AG09309 (cell line): ENCODE data around the gene TBL1XR1.

Experiments
- DNase-seq: peaks from one replicate; pipeline ENCODE4 v3.0.0-alpha.2; 2010; ENCODE audit warnings: low read depth
- H3K4me3 ChIP-seq: 2 replicates; pipeline ENCODE4 v1.5.1; 2011; ENCODE audit warnings: mild to moderate bottlenecking, low read depth, low read length, moderate library complexity; ENCODE audit not compliant: control insufficient read depth
- TF ChIP-seq, protein P1 (sequence below): IDR thresholded peaks from 2 replicates; pipeline ENCODE4 v1.5.1; 2011; ENCODE audit warnings: mild to moderate bottlenecking, low read depth, low read length, inconsistent platforms; ENCODE audit not compliant: insufficient read depth, control insufficient read depth; ENCODE audit errors: missing control alignments

TBL1XR1 gene

GRCh38 chr3:177104299-177104992 is 92.8 kb downstream of the TBL1XR1 start:
- TF ChIP-seq, protein P1, sequence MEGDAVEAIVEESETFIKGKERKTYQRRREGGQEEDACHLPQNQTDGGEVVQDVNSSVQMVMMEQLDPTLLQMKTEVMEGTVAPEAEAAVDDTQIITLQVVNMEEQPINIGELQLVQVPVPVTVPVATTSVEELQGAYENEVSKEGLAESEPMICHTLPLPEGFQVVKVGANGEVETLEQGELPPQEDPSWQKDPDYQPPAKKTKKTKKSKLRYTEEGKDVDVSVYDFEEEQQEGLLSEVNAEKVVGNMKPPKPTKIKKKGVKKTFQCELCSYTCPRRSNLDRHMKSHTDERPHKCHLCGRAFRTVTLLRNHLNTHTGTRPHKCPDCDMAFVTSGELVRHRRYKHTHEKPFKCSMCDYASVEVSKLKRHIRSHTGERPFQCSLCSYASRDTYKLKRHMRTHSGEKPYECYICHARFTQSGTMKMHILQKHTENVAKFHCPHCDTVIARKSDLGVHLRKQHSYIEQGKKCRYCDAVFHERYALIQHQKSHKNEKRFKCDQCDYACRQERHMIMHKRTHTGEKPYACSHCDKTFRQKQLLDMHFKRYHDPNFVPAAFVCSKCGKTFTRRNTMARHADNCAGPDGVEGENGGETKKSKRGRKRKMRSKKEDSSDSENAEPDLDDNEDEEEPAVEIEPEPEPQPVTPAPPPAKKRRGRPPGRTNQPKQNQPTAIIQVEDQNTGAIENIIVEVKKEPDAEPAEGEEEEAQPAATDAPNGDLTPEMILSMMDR, result no peak
- no peak overlapping the region for H3K4me3 ChIP-seq
- DNase-seq, result no peak

GRCh38 chr3:177102553-177102952 is 94.7 kb downstream of the TBL1XR1 start:
- no peak for DNase-seq
- TF ChIP-seq, protein P1, result no peak

GRCh38 chr3:177098551-177098950 is 98.7 kb downstream of the TBL1XR1 start:
- TF ChIP-seq, protein P1, result no peak
- no peak for DNase-seq
- H3K4me3 ChIP-seq, result no peak overlapping the region

More at GRCh38 chr3:177102553-177102952, 94.7 kb downstream of the TBL1XR1 start:
- no peak overlapping the region for H3K4me3 ChIP-seq

- H3K4me3 ChIP-seq, result no peak overlapping the region
- TF ChIP-seq, protein P1, result no peak
- no peak for DNase-seq
Observed at GRCh38 chr3:177096615-177097014, 100.7 kb downstream of the TBL1XR1 start.

- no peak overlapping the region for H3K4me3 ChIP-seq
- no peak for DNase-seq
- TF ChIP-seq, protein P1, result no peak
Observed at GRCh38 chr3:177093966-177094365, 103.3 kb downstream of the TBL1XR1 start.

DNA sequence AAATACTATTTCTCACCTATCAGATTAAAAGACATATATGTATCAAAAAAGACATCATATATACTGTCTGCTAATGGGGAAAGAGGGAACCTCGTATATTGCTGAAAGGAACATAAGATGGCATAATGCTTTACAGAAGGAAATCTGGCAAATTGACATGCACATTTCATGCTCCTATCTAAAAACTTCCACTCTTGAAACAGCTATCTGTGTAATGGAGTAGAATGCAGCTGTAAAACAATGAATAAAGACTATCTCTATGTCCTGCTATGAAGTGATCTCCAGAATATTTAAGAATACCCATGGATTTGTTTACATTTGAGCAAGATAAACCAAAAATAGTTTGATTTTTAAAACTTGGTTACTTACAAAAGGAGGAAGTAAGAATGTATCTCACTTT is 107.4 kb downstream of the TBL1XR1 start:
- H3K4me3 ChIP-seq, result no peak overlapping the region
- TF ChIP-seq, protein P1, result no peak
- no peak for DNase-seq

GRCh38 chr3:177089110-177089509 is 108.2 kb downstream of the TBL1XR1 start:
- TF ChIP-seq, protein P1, result no peak
- no peak overlapping the region for H3K4me3 ChIP-seq
- DNase-seq, result no peak
